Measurements from ENCODE around the gene PCDHA11. TPM values are rescaled to one million over a fixed set of nuclear protein-coding genes. Genes with fewer than 3 reads are reported as not detected.

The PCDHA11 gene
- total RNA-seq, 1 donor from 2014 or later, result 5.4 TPM

DNA sequence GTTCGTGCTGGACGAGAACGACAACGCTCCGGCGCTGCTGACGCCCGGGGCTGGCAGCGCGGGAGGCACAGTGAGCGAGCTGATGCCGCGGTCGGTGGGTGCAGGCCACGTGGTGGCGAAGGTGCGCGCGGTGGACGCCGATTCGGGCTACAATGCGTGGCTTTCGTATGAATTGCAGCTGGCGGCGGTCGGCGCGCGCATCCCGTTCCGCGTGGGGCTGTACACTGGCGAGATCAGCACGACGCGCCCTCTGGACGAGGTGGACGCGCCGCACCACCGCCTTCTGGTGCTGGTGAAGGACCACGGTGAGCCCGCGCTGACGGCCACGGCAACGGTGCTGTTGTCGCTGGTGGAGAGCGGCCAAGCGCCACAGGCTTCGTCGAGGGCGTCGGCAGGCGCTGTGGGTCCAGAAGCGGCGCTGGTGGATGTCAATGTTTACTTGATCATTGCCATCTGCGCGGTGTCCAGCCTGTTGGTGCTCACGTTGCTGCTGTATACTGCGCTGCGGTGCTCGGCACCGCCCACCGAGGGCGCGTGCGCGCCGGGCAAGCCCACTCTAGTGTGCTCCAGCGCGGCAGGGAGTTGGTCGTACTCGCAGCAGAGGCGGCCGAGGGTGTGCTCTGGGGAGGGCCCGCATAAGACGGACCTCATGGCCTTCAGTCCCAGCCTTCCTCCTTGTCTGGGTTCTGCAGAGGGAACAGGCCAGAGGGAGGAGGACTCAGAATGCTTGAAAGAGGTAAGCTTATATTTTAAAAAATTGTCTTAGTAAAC is 15.4 kb downstream of the PCDHA11 start:
- Histone ChIP-seq H4K20me1 (ENCODE audit: low read depth) (no peaks in the 10 kb centered on the region), H3K4me2 (no peak overlapping the region), H3K9me3 (ENCODE audit: low read depth) (no peaks in the 10 kb centered on the region), H3K9ac (no peak overlapping the region), H2AFZ (replicated peaks) (no peak overlapping the region), H3K36me3 (no peaks in the 10 kb centered on the region), H3K4me1 (no peaks in the 10 kb centered on the region), H3F3A (ENCODE audit: low read depth) (no peaks in the 10 kb centered on the region), H3K79me2 (ENCODE audit: low read depth) (no peaks in the 10 kb centered on the region), H3K27me3 (no peaks in the 10 kb centered on the region), H3K4me3 (no peak overlapping the region), H3K27ac (no peak overlapping the region)
- Mint-ChIP-seq H3K4me3 (no peak overlapping the region), H3K27ac (no peak overlapping the region), H3K36me3 (peaks cover 35% of the 10 kb centered on the region), H3K4me1 (no peaks in the 10 kb centered on the region), H3K9me3 (peaks cover 39% of the 10 kb centered on the region), H3K27me3 (ENCODE audit: insufficient read depth, low read depth) (no peaks in the 10 kb centered on the region)
- no peak for TF ChIP-seq CTCF (IDR thresholded peaks at IDR 0.05)
- TF ChIP-seq EZH2phosphoT487 (IDR thresholded peaks at IDR 0.05), result no peak
- no peak for TF ChIP-seq EZH2 (IDR thresholded peaks at IDR 0.05)
- no peak for DNase-seq (ENCODE audit: low spot score)

- Mint-ChIP-seq H3K27me3 (ENCODE audit: insufficient read depth, low read depth) (no peaks in the 10 kb centered on the region), H3K36me3 (peaks cover under 1% of the 10 kb centered on the region), H3K9me3 (peaks cover 31% of the 10 kb centered on the region), H3K27ac (no peak overlapping the region), H3K4me3 (no peak overlapping the region), H3K4me1 (no peaks in the 10 kb centered on the region)
- no peaks in the 10 kb centered on the region for H3K27me3 ChIP-seq
- H3F3A ChIP-seq (ENCODE audit: low read depth), result no peaks in the 10 kb centered on the region
- no peaks in the 10 kb centered on the region for H3K9me3 ChIP-seq (ENCODE audit: low read depth)
- no peak overlapping the region for H2AFZ ChIP-seq (replicated peaks)
- no peak for TF ChIP-seq CTCF (IDR thresholded peaks at IDR 0.05)
- no peak for TF ChIP-seq EZH2 (IDR thresholded peaks at IDR 0.05)
- no peak for TF ChIP-seq EZH2phosphoT487 (IDR thresholded peaks at IDR 0.05)
- H3K4me1 ChIP-seq, result no peaks in the 10 kb centered on the region
- no peak overlapping the region for H3K27ac ChIP-seq
- H4K20me1 ChIP-seq (ENCODE audit: low read depth), result no peaks in the 10 kb centered on the region
- DNase-seq (ENCODE audit: low spot score), result no peak
- no peak overlapping the region for H3K4me2 ChIP-seq
- H3K9ac ChIP-seq, result no peak overlapping the region
- no peak overlapping the region for H3K4me3 ChIP-seq
- H3K36me3 ChIP-seq, result no peaks in the 10 kb centered on the region
- no peaks in the 10 kb centered on the region for H3K79me2 ChIP-seq (ENCODE audit: low read depth)
Measured at GRCh38 chr5:140916325-140916724, 47.6 kb downstream of the PCDHA11 start.

Other genes with a start within 250 kb of the PCDHA11 start
- gene CD14, start 235.8 kb upstream of the PCDHA11 start, total RNA-seq (ENCODE audit: low replicate concordance), result not detected in 2 replicates
- gene TMCO6, start 229.5 kb upstream of the PCDHA11 start, total RNA-seq (ENCODE audit: low replicate concordance), result 17.8 and 106 TPM in 2 replicates
- 53.8 and 59.4 TPM in 2 replicates for gene NDUFA2, start 221.3 kb upstream of the PCDHA11 start, total RNA-seq (ENCODE audit: low replicate concordance)
- gene IK, start 221.1 kb upstream of the PCDHA11 start, total RNA-seq (ENCODE audit: low replicate concordance), result 97.0 and 131 TPM in 2 replicates
- 6.9 and 15.1 TPM in 2 replicates for gene WDR55, start 204.1 kb upstream of the PCDHA11 start, total RNA-seq (ENCODE audit: low replicate concordance)
- 0.37 and 1.1 TPM in 2 replicates for gene DND1, start 195.4 kb upstream of the PCDHA11 start, total RNA-seq (ENCODE audit: low replicate concordance)
- gene HARS1, start 177.6 kb upstream of the PCDHA11 start, total RNA-seq (ENCODE audit: low replicate concordance), result 44.9 and 45.7 TPM in 2 replicates
- 30.6 and 34.1 TPM in 2 replicates for gene HARS2, start 177.5 kb upstream of the PCDHA11 start, total RNA-seq (ENCODE audit: low replicate concordance)
- gene ZMAT2, start 168.5 kb upstream of the PCDHA11 start, total RNA-seq (ENCODE audit: low replicate concordance), result 62.2 and 71.5 TPM in 2 replicates
- 0.19 and 0.24 TPM in 2 replicates for gene PCDHA1, start 82.8 kb upstream of the PCDHA11 start, total RNA-seq (ENCODE audit: low replicate concordance)
- gene PCDHA2, start 74.1 kb upstream of the PCDHA11 start, total RNA-seq (ENCODE audit: low replicate concordance), result 3.7 and 5.9 TPM in 2 replicates
- gene PCDHA3, start 67.9 kb upstream of the PCDHA11 start, total RNA-seq (ENCODE audit: low replicate concordance), result 2.8 and 4.0 TPM in 2 replicates
- gene PCDHA4, start 61.9 kb upstream of the PCDHA11 start, total RNA-seq (ENCODE audit: low replicate concordance), result 9.7 and 13.7 TPM in 2 replicates
- gene PCDHA5, start 47.3 kb upstream of the PCDHA11 start, total RNA-seq (ENCODE audit: low replicate concordance), result 2.4 and 2.7 TPM in 2 replicates
- 2.0 and 2.8 TPM in 2 replicates for gene PCDHA6, start 41.0 kb upstream of the PCDHA11 start, total RNA-seq (ENCODE audit: low replicate concordance)
- 0.36 and 2.7 TPM in 2 replicates for gene PCDHA7, start 34.7 kb upstream of the PCDHA11 start, total RNA-seq (ENCODE audit: low replicate concordance)
- gene PCDHA8, start 27.8 kb upstream of the PCDHA11 start, total RNA-seq (ENCODE audit: low replicate concordance), result 0.90 and 1.6 TPM in 2 replicates
- gene PCDHA9, start 20.6 kb upstream of the PCDHA11 start, total RNA-seq (ENCODE audit: low replicate concordance), result 2.0 TPM in 2 replicates
- gene PCDHA10, start 13.1 kb upstream of the PCDHA11 start, total RNA-seq (ENCODE audit: low replicate concordance), result 8.0 and 11.7 TPM in 2 replicates
- 3.4 and 5.9 TPM in 2 replicates for gene PCDHA12, start 6.4 kb downstream of the PCDHA11 start, total RNA-seq (ENCODE audit: low replicate concordance)
- 1.9 and 2.3 TPM in 2 replicates for gene PCDHA13, start 13.2 kb downstream of the PCDHA11 start, total RNA-seq (ENCODE audit: low replicate concordance)
- gene PCDHAC1, start 57.3 kb downstream of the PCDHA11 start, total RNA-seq (ENCODE audit: low replicate concordance), result 2.9 and 5.9 TPM in 2 replicates
- 1.9 and 2.5 TPM in 2 replicates for gene PCDHAC2, start 97.5 kb downstream of the PCDHA11 start, total RNA-seq (ENCODE audit: low replicate concordance)
- gene PCDHB1, start 182.4 kb downstream of the PCDHA11 start, total RNA-seq (ENCODE audit: low replicate concordance), result 0.03 and 0.07 TPM in 2 replicates
- 34.2 and 48.4 TPM in 2 replicates for gene PCDHB2, start 225.7 kb downstream of the PCDHA11 start, total RNA-seq (ENCODE audit: low replicate concordance)
- 5.6 and 6.7 TPM in 2 replicates for gene PCDHB3, start 231.5 kb downstream of the PCDHA11 start, total RNA-seq (ENCODE audit: low replicate concordance)